ENCODE measurements around the gene CAMTA1. TPM values are rescaled to one million over a fixed set of nuclear protein-coding genes. Genes with fewer than 3 reads are reported as not detected.

Gene CAMTA1
- total RNA-seq, 1 experiment from 2014 or later: 50.3 TPM

GRCh38 chr1:6743189-6744101 is 41.8 kb upstream of the CAMTA1 start:
- Mint-ChIP-seq H3K4me3 (ENCODE audit: low read depth, unreplicated experiment) (peak overlapping the region; percentile 19), H3K4me1 (ENCODE audit: low read depth, unreplicated experiment) (peaks cover 11% of the 10 kb centered on the region), H3K36me3 (ENCODE audit: insufficient read depth, unreplicated experiment) (peaks cover 10% of the 10 kb centered on the region), H3K9me3 (ENCODE audit: low read depth, unreplicated experiment) (no peaks in the 10 kb centered on the region), H3K27ac (ENCODE audit: unreplicated experiment) (peak overlapping the region; percentile 33), H3K27me3 (ENCODE audit: unreplicated experiment) (peaks cover 25% of the 10 kb centered on the region)
- CTCF ChIA-PET: no interaction called here
- DNase-seq: peak; percentile 40
- intact Hi-C loops (cut with micrococcal nuclease; ENCODE audit: unreplicated experiment): no loop called here
- TF ChIP-seq CTCF (IDR thresholded peaks at IDR 0.05; ENCODE audit: unreplicated experiment): no peak
- BruUV-seq (replicated peaks): no TSS peak

GRCh38 chr1:6745073-6745472 is 40.2 kb upstream of the CAMTA1 start:
- CTCF ChIA-PET: no interaction called here
- peaks cover 11% of the 10 kb centered on the region for H3K4me1 Mint-ChIP-seq (ENCODE audit: low read depth, unreplicated experiment)
- intact Hi-C loops (cut with micrococcal nuclease; ENCODE audit: unreplicated experiment): no loop called here
- TF ChIP-seq CTCF (IDR thresholded peaks at IDR 0.05; ENCODE audit: unreplicated experiment): no peak
- no peak overlapping the region for H3K4me3 Mint-ChIP-seq (ENCODE audit: low read depth, unreplicated experiment)
- H3K27me3 Mint-ChIP-seq (ENCODE audit: unreplicated experiment): peaks cover 41% of the 10 kb centered on the region
- H3K36me3 Mint-ChIP-seq (ENCODE audit: insufficient read depth, unreplicated experiment): peaks cover 10% of the 10 kb centered on the region
- peaks cover 3% of the 10 kb centered on the region for H3K9me3 Mint-ChIP-seq (ENCODE audit: low read depth, unreplicated experiment)
- H3K27ac Mint-ChIP-seq (ENCODE audit: unreplicated experiment): no peak overlapping the region
- no TSS peak for BruUV-seq (replicated peaks)
- DNase-seq: no peak

- Mint-ChIP-seq H3K9me3 (ENCODE audit: low read depth, unreplicated experiment) (peaks cover 3% of the 10 kb centered on the region), H3K27ac (ENCODE audit: unreplicated experiment) (no peak overlapping the region), H3K4me3 (ENCODE audit: low read depth, unreplicated experiment) (no peak overlapping the region), H3K4me1 (ENCODE audit: low read depth, unreplicated experiment) (peaks cover 11% of the 10 kb centered on the region), H3K27me3 (ENCODE audit: unreplicated experiment) (peaks cover 65% of the 10 kb centered on the region), H3K36me3 (ENCODE audit: insufficient read depth, unreplicated experiment) (peaks cover 10% of the 10 kb centered on the region)
- no TSS peak for BruUV-seq (replicated peaks)
- TF ChIP-seq CTCF (IDR thresholded peaks at IDR 0.05; ENCODE audit: unreplicated experiment): no peak
- no peak for DNase-seq
- intact Hi-C loops (cut with micrococcal nuclease; ENCODE audit: unreplicated experiment): no loop called here
- CTCF ChIA-PET: interaction anchor here (0.7 kb wide), 1 partner anchor 38 kb away, joined by 3 read pairs; no protein-coding TSS in a partner anchor
Measured at GRCh38 chr1:6747674-6748073, 37.6 kb upstream of the CAMTA1 start.

- BruUV-seq (replicated peaks): no TSS peak
- intact Hi-C loops (cut with micrococcal nuclease; ENCODE audit: unreplicated experiment): no loop called here
- H3K9me3 Mint-ChIP-seq (ENCODE audit: low read depth, unreplicated experiment): peaks cover 3% of the 10 kb centered on the region
- CTCF ChIA-PET: no interaction called here
- no peak overlapping the region for H3K4me3 Mint-ChIP-seq (ENCODE audit: low read depth, unreplicated experiment)
- H3K36me3 Mint-ChIP-seq (ENCODE audit: insufficient read depth, unreplicated experiment): no peaks in the 10 kb centered on the region
- TF ChIP-seq CTCF (IDR thresholded peaks at IDR 0.05; ENCODE audit: unreplicated experiment): no peak
- no peak for DNase-seq
- peaks cover 86% of the 10 kb centered on the region for H3K27me3 Mint-ChIP-seq (ENCODE audit: unreplicated experiment)
- no peaks in the 10 kb centered on the region for H3K4me1 Mint-ChIP-seq (ENCODE audit: low read depth, unreplicated experiment)
- H3K27ac Mint-ChIP-seq (ENCODE audit: unreplicated experiment): no peak overlapping the region
Measured at GRCh38 chr1:6750490-6750889, 34.8 kb upstream of the CAMTA1 start.
